Stimulated activated CD8-positive, alpha-beta memory T cell treated with anti-CD3 and anti-CD28 coated beads, Interleukin-4, amount 100 ng/mL, for 1 hour (primary cell): ENCODE results near the gene CBY2.

Experiments
- DNase-seq, 2 donors: peaks; one replicate each; pipeline ENCODE4 v3.0.0-alpha.2; 2020; ENCODE audit warnings: low read depth in 2 of 2, low spot score in 1 of 2

The CBY2 gene

GRCh38 chr13:45700971-45701900 lies 884 bp upstream of the CBY2 start:
- DNase-seq = no peak

- DNase-seq = no peak
Observed at GRCh38 chr13:45702869-45703391, 810 bp downstream of the CBY2 start.

- DNase-seq = no peak
Observed at GRCh38 chr13:45704211-45704739, 2.2 kb downstream of the CBY2 start.

GRCh38 chr13:45704854-45705695 lies 3.0 kb downstream of the CBY2 start:
- no peak for DNase-seq

GRCh38 chr13:45705918-45706317 lies 3.8 kb downstream of the CBY2 start:
- no peak for DNase-seq

GRCh38 chr13:45707516-45708100 lies 5.5 kb downstream of the CBY2 start:
- DNase-seq = no peak

GRCh38 chr13:45711951-45712350 lies 9.8 kb downstream of the CBY2 start:
- no peak for DNase-seq

- no peak for DNase-seq
Observed at GRCh38 chr13:45713106-45713690, 11.1 kb downstream of the CBY2 start.

GRCh38 chr13:45713721-45714120 lies 11.6 kb downstream of the CBY2 start:
- no peak for DNase-seq

- no peak for DNase-seq
Observed at GRCh38 chr13:45714170-45714569, 12.1 kb downstream of the CBY2 start.

GRCh38 chr13:45715351-45715750 lies 13.2 kb downstream of the CBY2 start:
- DNase-seq = no peak

GRCh38 chr13:45717349-45717748 lies 15.2 kb downstream of the CBY2 start:
- no peak for DNase-seq

- DNase-seq = no peak
Observed at GRCh38 chr13:45718063-45718462, 15.9 kb downstream of the CBY2 start.

- DNase-seq = no peak
Observed at GRCh38 chr13:45718992-45719391, 16.9 kb downstream of the CBY2 start.

GRCh38 chr13:45721203-45721731 lies 19.1 kb downstream of the CBY2 start:
- no peak for DNase-seq

GRCh38 chr13:45723798-45724197 lies 21.7 kb downstream of the CBY2 start:
- DNase-seq = no peak

- DNase-seq = no peak
Observed at GRCh38 chr13:45728759-45729158, 26.6 kb downstream of the CBY2 start.

GRCh38 chr13:45731455-45731854 lies 29.3 kb downstream of the CBY2 start:
- DNase-seq = no peak

GRCh38 chr13:45732916-45733315 lies 30.8 kb downstream of the CBY2 start:
- no peak for DNase-seq

GRCh38 chr13:45733361-45733760 lies 31.2 kb downstream of the CBY2 start:
- no peak for DNase-seq
